ENCODE data around the gene PDE4D. TPM values are rescaled to one million over a fixed set of nuclear protein-coding genes. Genes with fewer than 3 reads are reported as not detected.
A peak's percentile ranks its signal among the peaks of the same experiment; 100 is the strongest.

Gene PDE4D
- total RNA-seq, 1 donor = 19.9 TPM

DNA sequence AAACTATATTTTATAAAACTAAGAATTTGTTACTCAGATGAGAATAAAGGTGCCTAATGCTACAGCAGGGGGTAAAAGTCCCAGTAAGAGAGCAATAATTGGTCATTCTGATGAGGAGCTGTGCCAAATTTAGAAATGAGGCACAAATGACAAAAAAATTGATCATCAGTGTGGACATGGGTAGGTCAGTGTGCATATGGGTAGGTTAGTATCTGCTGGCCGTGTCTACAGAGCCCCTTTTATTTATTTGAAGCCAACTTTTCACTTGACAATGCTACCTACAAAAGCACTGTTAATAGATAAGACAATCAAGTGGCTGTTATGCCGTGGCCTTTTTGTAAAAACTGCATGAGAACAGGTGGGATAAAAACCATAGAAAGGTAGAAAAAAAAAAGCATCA lies 856.1 kb downstream of the PDE4D start:
- Histone ChIP-seq H4K20me1 (ENCODE audit: insufficient read depth, low read length) (no peaks in the 10 kb centered on the region), H2AFZ (ENCODE audit: low read length) (no peak overlapping the region), H3K36me3 (ENCODE audit: insufficient read depth, low read length) (no peaks in the 10 kb centered on the region), H3K27ac (ENCODE audit: low read depth, low read length) (peak overlapping the region; percentile 90), H3K9me3 (ENCODE audit: low read depth, low read length) (no peaks in the 10 kb centered on the region), H3K79me2 (ENCODE audit: insufficient read depth, low read length) (peaks cover 58% of the 10 kb centered on the region), H3K4me1 (ENCODE audit: insufficient read depth, low read length) (peaks cover 53% of the 10 kb centered on the region), H3K4me3 (ENCODE audit: insufficient read depth, low read length) (peak overlapping the region; percentile 85), H3K4me2 (ENCODE audit: insufficient read depth, low read length) (peak overlapping the region; percentile 91), H3K27me3 (ENCODE audit: insufficient read depth, low read length) (no peaks in the 10 kb centered on the region)
- TF ChIP-seq, protein P1, sequence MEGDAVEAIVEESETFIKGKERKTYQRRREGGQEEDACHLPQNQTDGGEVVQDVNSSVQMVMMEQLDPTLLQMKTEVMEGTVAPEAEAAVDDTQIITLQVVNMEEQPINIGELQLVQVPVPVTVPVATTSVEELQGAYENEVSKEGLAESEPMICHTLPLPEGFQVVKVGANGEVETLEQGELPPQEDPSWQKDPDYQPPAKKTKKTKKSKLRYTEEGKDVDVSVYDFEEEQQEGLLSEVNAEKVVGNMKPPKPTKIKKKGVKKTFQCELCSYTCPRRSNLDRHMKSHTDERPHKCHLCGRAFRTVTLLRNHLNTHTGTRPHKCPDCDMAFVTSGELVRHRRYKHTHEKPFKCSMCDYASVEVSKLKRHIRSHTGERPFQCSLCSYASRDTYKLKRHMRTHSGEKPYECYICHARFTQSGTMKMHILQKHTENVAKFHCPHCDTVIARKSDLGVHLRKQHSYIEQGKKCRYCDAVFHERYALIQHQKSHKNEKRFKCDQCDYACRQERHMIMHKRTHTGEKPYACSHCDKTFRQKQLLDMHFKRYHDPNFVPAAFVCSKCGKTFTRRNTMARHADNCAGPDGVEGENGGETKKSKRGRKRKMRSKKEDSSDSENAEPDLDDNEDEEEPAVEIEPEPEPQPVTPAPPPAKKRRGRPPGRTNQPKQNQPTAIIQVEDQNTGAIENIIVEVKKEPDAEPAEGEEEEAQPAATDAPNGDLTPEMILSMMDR (IDR thresholded peaks at IDR 0.05; ENCODE audit: extremely low read depth, low read depth, low read length) = no peak
- peak; percentile 6 for DNase-seq (ENCODE audit: insufficient read length, low spot score, missing footprints)

GRCh38 chr5:59037041-59037440 lies 856.5 kb downstream of the PDE4D start:
- Histone ChIP-seq H3K4me2 (ENCODE audit: insufficient read depth, low read length) (peak overlapping the region; percentile 91), H2AFZ (ENCODE audit: low read length) (no peak overlapping the region), H4K20me1 (ENCODE audit: insufficient read depth, low read length) (no peaks in the 10 kb centered on the region), H3K79me2 (ENCODE audit: insufficient read depth, low read length) (peaks cover 62% of the 10 kb centered on the region), H3K27ac (ENCODE audit: low read depth, low read length) (peak overlapping the region; percentile 90), H3K4me3 (ENCODE audit: insufficient read depth, low read length) (peak overlapping the region; percentile 85), H3K4me1 (ENCODE audit: insufficient read depth, low read length) (peaks cover 48% of the 10 kb centered on the region), H3K9me3 (ENCODE audit: low read depth, low read length) (no peaks in the 10 kb centered on the region), H3K36me3 (ENCODE audit: insufficient read depth, low read length) (no peaks in the 10 kb centered on the region), H3K27me3 (ENCODE audit: insufficient read depth, low read length) (no peaks in the 10 kb centered on the region)
- TF ChIP-seq, protein P1 (IDR thresholded peaks at IDR 0.05; ENCODE audit: extremely low read depth, low read depth, low read length) = no peak
- no peak for DNase-seq (ENCODE audit: insufficient read length, low spot score, missing footprints)

GRCh38 chr5:59036274-59036961 lies 857.1 kb downstream of the PDE4D start:
- Histone ChIP-seq H3K27me3 (ENCODE audit: insufficient read depth, low read length) (no peaks in the 10 kb centered on the region), H3K36me3 (ENCODE audit: insufficient read depth, low read length) (no peaks in the 10 kb centered on the region), H3K9me3 (ENCODE audit: low read depth, low read length) (no peaks in the 10 kb centered on the region), H3K27ac (ENCODE audit: low read depth, low read length) (peak overlapping the region; percentile 90), H3K79me2 (ENCODE audit: insufficient read depth, low read length) (peaks cover 65% of the 10 kb centered on the region), H3K4me2 (ENCODE audit: insufficient read depth, low read length) (peak overlapping the region; percentile 91), H4K20me1 (ENCODE audit: insufficient read depth, low read length) (no peaks in the 10 kb centered on the region), H3K4me3 (ENCODE audit: insufficient read depth, low read length) (peak overlapping the region; percentile 85), H2AFZ (ENCODE audit: low read length) (no peak overlapping the region), H3K4me1 (ENCODE audit: insufficient read depth, low read length) (peaks cover 43% of the 10 kb centered on the region)
- peak; percentile 85 for DNase-seq (ENCODE audit: insufficient read length, low spot score, missing footprints)
- TF ChIP-seq, protein P1 (IDR thresholded peaks at IDR 0.05; ENCODE audit: extremely low read depth, low read depth, low read length) = no peak

GRCh38 chr5:59035681-59036080 lies 857.8 kb downstream of the PDE4D start:
- H4K20me1 ChIP-seq (ENCODE audit: insufficient read depth, low read length) = no peaks in the 10 kb centered on the region
- no peak overlapping the region for H3K4me3 ChIP-seq (ENCODE audit: insufficient read depth, low read length)
- no peak overlapping the region for H2AFZ ChIP-seq (ENCODE audit: low read length)
- H3K9me3 ChIP-seq (ENCODE audit: low read depth, low read length) = no peaks in the 10 kb centered on the region
- no peaks in the 10 kb centered on the region for H3K36me3 ChIP-seq (ENCODE audit: insufficient read depth, low read length)
- peaks cover 43% of the 10 kb centered on the region for H3K4me1 ChIP-seq (ENCODE audit: insufficient read depth, low read length)
- DNase-seq (ENCODE audit: insufficient read length, low spot score, missing footprints) = peak; percentile 26
- TF ChIP-seq, protein P1 (IDR thresholded peaks at IDR 0.05; ENCODE audit: extremely low read depth, low read depth, low read length) = no peak
- H3K79me2 ChIP-seq (ENCODE audit: insufficient read depth, low read length) = peaks cover 70% of the 10 kb centered on the region
- no peaks in the 10 kb centered on the region for H3K27me3 ChIP-seq (ENCODE audit: insufficient read depth, low read length)
- peak overlapping the region; percentile 91 for H3K4me2 ChIP-seq (ENCODE audit: insufficient read depth, low read length)
- peak overlapping the region; percentile 90 for H3K27ac ChIP-seq (ENCODE audit: low read depth, low read length)

All from osteoblast (primary cell).